Fibroblast of skin of abdomen (primary cell): ENCODE results near the gene RAPGEF4.
A peak's percentile ranks its signal among the peaks of the same experiment; 100 is the strongest.

ENCODE experiments used
- DNase-seq: peaks from one replicate; pipeline ENCODE4 v3.0.0-alpha.2; 2013

Gene RAPGEF4

DNA sequence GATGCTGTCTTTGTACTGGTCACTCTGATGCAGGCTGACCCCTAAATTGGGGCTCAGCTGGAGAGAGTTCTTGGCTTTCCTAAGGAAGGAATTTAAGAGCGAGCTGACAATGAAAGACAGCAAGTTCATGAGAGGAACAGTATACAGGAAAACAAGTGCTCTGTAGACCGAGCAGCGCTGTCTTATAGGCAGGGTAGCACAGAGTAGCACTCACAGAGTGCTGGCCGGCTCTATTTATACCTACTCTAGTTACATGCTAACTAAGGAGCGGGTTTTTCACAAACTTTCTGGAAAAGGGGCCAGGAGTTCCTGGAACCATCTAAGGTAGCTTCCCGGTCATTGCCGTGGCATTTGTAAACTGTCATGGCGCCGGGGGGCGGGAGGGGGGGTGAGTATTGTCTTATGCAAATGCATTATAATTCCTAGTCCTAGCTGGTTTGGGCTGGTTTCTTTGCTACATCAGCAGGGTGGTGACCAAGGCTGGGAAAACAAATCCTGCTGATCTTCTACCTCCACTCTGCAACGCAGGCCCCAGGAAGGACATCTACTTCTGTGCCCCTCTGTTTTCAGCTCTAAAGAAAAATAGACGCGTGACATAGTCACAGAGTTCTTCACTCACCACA, 308.4 kb downstream of the RAPGEF4 start:
- DNase-seq, result no peak

DNA sequence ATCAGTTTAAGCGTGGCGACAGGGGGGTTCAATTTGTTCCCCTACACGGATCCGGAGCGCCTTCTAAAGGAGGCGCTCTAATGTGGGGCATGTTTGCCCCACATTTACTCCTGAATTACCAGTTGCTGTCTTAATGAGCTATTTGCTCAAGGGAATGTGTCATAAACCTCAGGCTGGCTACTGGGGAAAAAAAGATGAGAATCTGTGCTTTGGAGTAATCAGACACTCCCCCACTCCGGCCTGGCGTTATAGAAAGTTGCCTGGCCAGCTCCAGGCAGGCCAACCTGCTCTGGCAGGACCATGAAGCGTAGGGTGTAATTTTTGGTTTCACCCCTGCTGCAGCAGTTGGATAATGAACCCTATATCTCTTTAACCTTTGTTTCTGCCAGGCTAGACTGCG, 309.0 kb downstream of the RAPGEF4 start:
- DNase-seq, result no peak

DNA sequence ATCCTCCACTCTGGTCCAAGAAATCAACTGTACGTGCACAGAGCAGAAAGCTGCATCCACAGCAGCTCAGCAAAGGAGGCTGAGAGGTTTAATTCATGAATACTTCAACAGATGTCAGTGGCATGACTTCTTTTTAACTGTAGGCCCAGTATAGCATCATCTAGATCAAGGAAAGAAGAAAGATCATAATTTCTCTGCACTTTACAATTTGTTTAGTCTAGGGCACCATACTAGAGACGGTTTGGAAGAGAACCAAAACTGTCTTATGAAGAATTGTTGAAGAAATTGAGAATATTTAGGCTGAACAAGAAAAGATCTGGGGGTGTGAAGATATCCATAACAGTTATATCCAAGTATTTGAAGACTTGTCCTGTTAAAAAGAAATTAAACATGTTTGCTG, 309.5 kb downstream of the RAPGEF4 start:
- DNase-seq, result peak; percentile 44

DNA sequence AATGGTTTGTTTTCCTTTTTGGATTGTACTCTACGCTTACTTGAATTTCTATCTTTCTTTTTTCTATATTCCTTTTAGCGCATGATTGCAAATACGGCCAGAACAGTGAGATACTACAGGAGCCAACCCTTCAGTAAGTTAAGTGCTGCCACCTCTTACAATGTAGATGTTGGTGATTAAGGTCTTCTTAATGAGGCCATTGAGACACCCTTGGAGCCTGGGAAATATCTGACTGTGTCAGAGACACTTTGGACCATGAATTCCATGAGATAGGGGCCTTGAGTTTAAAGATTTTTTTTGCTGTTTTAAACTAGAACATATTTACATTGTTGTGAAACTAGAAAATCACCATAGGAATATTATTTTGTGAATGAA, 312.9 kb downstream of the RAPGEF4 start:
- DNase-seq, result no peak

DNA sequence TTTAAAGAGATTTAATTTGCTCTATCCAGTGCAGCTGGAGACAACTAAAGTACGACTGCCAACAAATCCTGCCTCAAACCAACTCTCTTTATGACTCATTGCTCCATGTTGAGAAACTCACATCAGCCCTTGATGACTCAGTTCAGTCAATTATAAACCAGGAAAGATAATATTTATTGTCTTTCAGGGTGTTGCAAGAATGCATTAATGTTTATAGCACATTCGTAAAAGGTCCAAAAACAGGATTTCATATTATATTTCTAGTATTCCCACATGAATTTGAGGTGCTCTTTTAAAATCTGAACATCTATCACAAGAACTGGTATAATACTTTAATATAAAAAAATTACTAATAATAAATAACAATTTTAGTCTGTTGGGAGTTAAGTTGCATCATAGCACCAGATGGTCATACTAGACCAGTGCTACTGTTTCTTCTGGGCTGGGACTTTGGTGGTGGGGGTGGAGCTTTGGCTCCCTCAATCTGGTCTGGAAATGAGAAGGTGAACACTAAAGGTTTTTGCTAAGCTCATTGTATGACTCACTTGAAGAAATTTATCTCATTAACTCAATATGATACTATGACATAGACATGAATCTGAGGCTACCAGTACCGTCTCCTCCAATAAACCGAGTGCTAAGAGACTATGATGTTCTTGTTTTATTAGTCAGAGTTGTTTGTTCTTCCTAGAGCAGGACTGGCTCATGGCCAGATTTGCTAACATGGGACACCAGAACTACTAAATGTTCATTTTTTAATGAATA, 313.4 kb downstream of the RAPGEF4 start:
- peak; percentile 98 for DNase-seq

DNA sequence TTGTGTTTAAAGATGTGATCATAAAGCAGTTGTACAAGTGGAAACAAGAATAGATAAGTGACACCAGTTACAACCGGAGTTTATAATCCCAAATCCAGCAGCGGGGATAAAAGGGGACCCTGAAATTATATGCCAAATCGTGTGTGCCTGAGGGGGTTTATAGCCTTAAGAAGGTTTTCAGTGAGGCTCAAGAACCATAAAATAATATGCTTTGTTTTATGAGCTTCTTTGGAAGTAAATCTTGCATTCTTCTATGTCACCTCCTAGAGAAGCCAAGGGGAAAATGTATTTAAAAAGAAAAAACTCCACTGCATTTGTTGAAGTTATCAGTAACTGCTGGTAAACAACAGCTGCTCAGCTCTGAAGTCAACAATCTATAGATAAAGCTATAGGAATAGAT, 314.2 kb downstream of the RAPGEF4 start:
- DNase-seq, result no peak

DNA sequence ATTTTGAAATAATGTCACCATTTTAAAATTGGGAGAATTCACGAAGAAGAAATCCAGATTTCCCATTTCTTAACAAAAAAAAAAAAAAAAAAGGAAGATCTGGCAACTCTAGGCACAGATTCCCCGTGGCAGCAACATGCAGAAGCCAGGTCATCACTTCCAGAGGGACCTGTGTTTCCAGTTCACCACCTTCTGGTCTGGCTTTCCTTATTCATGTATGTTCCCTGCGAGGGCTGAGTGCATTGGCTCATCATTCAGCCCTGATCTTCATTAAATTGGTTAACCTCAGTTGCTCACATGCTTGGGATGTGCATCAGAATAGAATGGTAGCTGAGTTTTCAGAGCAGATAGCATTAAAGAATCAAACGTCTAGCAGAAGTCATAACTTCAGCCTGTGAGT, 315.0 kb downstream of the RAPGEF4 start:
- DNase-seq, result no peak

DNA sequence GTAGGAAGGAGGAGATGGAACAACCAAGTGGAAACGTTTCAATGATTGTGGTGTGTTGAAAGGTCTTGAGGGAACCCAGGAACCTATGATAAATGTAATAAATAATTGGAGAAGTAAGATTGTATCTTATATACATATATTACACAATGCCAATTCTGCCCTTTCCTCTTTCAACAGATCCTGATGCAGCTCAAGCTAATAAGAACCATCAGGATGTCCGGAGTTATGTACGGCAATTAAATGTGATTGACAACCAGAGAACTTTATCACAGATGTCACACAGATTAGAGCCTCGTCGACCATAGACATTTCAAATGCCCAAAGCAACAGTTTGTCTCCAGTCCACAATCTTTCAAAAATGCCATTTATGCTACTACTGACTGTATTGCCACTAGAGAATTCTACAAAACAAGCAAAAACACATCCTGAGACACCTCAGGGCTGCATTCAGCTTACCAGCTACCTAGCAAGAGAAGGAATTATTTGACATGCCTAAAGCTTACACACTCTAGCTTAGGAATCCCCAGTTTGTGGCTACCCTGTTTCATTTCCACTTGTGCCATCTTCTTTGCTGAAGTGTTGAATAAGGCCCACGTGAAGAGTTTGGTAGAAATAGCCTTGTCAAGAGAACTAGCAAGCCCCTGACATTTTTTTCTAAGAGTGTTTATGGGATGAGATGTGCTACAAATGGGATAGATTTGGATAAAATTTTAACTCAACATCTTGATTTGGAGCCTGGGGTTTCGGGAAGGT, 316.0 kb downstream of the RAPGEF4 start:
- no peak for DNase-seq

DNA sequence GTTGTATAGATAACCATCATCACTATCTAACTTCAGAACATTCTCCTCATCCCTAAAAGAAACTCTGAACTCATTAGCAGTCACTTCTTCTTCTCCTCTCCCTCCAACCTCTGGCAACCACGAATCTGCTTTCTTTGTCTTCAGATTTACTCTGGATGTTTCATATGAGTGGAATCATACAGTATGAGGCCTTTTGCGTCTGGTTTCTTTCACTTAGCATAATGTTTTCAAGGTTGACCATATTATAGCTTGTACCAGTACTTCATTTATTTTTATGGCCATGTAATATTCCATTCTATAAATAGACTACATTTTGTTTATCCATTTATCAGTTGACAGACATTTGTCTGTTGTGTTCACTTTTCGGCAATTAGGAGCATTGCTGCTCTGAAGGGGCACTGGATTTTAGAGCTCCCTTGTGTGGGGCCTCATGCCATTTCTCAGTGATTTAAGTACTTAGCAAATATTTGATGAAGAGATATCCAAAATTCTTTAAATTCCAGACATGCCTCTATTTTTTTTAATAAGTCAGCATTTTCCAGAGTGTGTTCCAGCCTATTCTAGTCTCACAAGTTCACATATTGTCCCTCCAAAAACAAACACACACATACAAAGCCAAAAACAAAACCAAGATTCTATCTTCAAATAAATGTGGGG, 317.5 kb downstream of the RAPGEF4 start:
- DNase-seq, result peak; percentile 55

DNA sequence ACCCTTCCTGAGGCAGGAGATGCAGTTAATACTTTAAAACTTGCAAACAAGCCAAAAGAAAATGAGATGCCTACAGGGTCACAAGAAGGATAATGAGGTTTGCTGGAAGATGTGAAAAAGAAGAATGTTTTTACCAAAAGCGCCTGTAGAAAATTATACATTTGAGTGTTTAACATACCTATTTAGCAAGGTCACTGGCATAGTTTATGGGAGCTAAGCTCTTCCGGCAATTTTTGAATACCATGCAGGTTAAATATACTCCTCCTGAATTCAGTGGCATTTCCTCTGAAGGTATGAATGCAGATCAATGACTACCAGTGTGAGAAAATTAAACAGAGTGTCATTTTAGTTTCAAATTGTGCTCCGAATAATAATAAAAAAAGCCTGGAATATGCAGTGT, 318.8 kb downstream of the RAPGEF4 start:
- peak; percentile 77 for DNase-seq

DNA sequence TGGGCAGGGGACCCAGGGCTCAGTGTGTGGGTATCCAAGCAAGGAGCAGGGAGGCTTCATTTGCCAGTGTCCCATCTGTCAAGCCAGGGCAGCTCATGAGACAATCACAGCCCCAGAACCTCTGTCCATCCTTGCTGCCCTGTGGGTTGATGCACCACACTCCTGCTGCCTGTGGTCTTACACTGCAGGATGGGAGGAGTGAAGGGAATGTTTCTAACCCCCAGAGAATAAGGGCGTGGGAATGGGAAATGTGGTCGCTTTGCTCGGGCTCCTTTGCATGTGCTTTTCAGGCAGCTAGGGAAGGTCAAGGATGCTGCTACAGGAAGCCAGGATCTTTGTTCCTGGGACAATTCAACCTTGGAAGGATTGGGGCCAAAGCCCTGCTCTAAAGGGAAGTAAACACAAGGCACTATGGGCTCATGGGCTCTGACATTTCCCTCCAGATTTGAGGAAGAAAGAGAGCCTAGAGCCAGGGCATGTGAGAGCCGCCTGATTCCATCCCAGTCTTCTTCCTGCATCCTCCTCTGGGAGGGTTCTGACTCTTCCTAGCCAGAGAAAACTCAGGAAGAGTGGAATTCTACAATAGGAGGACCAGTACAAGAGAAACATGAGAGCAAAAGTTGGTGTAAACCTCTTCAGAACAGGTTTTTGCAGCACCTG, 321.2 kb downstream of the RAPGEF4 start:
- DNase-seq, result no peak

DNA sequence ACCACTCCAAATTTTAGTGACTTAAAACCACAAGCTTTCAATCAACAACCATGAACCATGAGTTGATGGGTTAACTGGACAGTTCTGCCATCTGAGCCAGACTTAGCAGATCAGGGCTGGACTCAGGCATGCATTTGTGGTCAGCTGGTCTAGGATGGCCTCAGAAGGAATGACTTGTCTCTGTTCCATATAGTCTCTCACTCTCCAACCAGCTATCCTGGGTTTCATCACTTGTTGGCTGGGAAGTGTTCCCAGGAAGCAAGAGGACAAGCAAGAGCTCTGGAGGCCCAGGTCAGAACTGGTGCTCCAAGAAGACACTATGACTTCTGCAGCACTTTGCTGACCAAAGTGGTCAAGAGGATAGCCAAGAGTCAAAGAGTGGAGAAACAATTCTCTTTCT, 322.5 kb downstream of the RAPGEF4 start:
- DNase-seq, result no peak

DNA sequence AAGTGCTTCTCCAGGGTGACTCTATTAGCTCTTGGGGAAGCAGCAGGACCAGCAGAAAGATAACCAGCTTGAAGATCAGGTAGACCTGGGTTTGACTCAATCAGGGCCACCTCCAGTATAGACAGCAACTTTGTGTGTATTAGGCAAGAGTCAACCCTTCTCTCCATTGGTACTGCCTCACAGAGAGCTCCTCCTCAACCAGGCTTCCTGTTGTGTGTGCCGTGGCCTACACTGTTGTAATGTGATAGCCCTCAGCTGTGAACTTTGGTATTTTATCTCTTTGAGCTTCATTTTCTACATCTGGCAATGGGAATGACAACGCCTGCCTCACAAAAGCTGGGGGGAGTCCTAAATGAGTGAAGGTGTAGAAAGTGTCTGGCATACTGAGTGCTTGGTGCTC, 323.0 kb downstream of the RAPGEF4 start:
- no peak for DNase-seq

DNA sequence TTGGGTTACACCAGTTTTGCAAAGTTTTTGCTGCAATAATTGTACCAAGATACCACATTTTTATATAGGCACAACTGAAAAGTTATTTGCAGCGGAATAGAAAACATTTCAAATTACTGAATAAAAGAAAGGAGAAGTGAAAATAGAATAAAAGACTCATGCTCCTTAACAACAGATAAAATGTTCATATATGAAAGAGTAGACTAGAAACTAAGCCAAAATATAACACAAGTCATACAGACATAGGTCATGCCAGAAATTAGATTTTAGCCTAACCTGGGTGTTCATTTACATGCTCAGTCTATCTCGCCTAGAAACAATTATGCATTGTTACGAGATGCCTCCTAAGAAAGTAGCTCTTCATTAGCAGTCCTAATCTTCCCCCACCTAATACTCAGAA, 323.6 kb downstream of the RAPGEF4 start:
- no peak for DNase-seq

DNA sequence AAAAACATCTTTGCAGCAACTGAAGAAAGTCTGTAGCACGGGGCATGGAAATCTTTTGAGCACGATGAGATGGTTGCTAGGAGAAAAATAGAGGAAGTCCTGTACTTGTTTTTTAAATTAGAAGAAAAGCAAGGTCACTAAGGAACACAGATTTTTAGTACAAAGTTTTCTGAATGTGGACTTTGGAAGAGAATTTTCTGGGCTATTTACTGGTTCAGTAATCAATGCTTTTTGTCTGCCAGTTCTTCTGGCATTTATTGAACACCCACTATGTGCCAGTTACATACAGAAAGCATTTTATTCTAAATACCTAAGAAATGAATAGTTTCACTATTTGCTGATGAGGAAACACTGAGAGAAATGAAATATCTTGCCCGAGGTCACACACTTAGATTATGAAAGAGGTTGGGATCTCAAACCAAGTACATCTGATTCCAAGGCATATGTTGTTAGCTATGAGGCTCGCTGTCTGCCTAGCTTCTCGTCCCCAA, 324.4 kb downstream of the RAPGEF4 start:
- DNase-seq, result no peak

DNA sequence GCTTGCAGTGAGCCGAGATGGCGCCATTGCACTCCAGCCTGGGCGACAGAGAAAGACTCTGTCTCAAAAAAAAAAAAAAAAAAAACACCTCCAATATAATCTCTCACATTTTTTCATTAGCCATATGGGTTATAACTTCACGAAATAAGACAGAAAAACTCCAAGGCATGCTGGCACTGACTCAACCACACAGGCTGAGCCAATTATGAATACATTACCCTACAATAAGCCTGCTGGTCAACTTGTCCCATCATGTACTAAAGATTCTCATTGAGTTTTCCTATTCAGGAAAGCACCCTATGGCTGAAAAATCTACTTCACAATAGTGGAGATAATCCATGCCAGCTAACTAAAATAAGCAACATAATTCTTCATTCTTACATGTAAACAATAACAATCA, 327.2 kb downstream of the RAPGEF4 start:
- peak; percentile 74 for DNase-seq

DNA sequence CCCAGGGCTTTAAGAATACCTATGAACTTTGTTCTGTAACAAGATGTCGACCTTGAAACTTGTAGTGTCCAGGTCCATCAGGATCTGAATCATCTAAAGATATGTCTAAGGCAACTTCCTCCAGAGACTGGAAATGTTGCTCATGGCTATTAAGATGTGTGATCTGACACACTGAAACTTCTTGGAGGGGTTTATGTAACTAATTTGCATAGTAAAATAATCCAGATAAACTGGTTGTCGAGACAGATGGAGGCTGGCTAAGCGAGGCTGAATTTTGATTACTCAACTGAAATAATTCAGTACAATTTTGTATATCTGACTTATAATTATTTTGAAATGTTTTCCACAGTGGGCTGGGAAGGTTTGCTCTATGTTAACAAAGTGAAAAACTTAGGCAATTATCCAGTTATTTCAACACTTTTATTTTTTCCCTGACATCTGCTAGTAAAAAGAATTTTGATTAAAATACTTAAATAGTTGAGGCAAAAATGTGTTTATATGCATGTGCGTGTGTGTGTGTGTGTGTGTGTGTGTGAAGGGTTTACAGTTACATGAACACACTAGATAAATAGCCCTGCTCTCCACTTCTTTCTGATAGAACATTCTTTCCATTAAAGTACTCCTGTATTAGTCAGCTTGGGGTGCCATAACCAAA, 328.6 kb downstream of the RAPGEF4 start:
- peak; percentile 59 for DNase-seq

DNA sequence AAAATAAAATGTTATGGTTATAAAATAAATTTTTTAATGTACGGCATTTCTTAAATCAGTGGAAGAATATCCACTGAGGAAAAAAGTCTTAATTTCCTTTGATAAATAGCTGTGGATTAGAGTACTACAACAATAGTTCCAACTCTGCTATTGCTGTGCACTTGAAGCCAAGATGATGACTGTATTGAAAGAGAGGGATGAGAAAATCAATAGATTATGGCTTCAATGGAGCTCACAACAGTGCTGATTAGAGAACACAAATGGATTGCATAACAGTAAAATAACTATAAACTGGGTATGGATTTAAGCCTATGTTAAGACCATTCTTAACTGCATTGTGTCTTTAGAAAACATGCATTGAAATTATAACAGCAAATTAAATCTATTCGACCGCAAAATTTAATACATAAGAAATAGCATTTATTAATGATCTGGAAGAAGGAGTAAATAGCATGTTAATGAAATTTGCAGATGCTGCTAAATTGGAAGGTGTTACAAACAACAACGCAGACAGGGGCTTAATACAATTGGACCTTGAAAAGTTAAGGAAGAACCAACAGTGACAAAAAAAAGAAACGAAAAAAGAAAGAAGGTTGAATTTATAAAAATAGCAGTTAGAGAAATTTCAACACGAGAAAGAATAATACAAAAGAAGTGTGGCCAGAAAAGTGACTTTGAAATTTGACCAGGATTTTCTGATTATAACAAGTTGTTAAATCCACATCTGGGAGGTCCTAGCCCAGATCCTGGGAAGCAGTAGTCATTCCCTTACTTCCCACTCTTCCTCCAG, 331.4 kb downstream of the RAPGEF4 start:
- DNase-seq, result no peak

DNA sequence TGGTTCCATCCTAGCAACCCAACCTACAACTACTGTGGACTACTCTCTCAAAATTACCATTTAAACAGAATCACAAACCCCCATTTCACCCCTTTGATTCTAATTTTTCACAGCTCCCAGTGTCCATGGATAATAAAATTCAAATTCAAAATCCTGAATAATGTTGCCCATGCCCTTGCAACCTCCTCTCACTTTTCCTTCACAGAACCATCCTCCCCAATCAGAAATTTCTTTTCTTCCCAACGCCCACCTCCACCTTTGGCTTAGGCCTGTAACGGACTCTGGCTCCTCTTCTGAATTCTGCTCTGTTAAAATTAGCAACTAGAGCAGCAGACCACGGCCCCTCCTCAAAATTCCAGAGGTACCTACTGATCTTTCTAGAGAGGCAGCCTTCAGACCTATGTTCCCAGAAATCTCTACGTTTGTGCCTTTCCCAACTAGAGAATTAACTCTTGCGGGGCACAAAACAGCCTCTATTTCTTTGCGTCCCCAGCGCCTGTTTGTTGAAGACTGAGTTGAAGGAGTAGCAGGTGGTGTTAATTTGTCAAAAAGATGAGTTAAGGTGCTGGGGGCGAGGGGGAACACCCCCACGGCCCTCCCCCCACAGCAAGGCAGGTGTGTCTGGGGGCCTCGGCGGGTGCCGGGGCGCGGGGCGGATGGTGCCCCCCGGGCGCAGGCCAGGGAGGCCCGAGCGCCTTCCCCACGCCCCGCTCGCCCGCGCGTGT, 339.6 kb downstream of the RAPGEF4 start:
- no peak for DNase-seq

DNA sequence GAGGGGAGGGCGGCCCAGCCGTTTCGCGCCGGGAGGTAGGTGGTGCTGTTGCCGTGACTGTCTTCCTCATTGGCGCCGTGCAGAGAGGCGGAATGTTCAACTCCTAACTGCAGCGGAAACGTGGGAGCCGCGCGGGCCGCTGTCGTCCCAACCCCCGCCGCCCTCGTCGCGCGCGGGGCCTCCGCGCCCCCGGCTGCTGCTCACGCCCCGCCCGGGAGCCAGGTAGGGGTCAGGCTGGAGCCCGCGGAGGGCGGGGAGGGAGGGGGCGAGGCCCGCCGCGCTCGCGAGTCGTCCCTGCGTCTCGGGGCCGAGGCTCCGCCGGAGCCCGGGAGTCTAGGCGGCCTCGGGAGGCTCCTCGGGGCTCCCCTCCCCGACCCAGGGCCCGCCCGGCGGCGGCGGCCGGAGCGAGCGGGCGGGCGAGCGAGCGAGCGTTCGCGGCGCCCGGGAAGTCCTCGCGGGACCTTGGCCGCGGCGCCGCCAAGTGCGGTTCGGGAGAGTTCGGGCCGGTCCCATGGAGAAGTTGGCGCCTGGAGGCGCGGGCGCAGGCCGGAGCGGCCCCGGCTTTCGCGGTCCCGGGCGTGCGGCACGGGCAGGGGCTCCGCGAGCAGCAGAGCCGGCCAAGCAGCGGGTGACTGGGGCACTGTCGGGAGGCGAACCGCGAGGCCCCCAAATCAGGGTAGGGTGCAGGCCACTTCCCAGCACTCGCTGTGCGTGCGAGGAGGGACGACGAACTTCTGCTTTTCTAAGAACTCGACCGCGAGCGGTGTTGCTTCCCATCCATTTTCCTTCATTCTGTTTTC, 340.3 kb downstream of the RAPGEF4 start, which contains the start of gene MAP3K20:
Gene MAP3K20, plus strand, starts transcription at position 66 of the 800 bp plus-strand sequence. CDS start 15,186 bp downstream, outside the sequence.
- DNase-seq, result peak; percentile 78
